Esophagus muscularis mucosa (tissue), 4 donors: ENCODE results near the gene COL7A1.

ENCODE experiments used
- CTCF ChIP-seq, 3 experiments: fragments of 200-600 bp in 2 of 3; fragments of 450-650 bp in 1 of 3; sonication (generic) in 2 of 3; IDR thresholded peaks; one replicate each; pipeline ENCODE4 v1.5.1; 2017 to 2019; ENCODE audit warnings: antibody characterized with exemption in 3 of 3, mild to moderate bottlenecking in 2 of 3, moderate library complexity in 1 of 3
- EP300 ChIP-seq: sonication (generic); formaldehyde crosslinking; IDR thresholded peaks from one replicate; pipeline ENCODE4 v1.6.1; 2017; ENCODE audit warnings: antibody characterized with exemption
- POLR2A ChIP-seq: fragments of 450-650 bp; IDR thresholded peaks from one replicate; pipeline ENCODE4 v1.6.1; 2017; ENCODE audit warnings: antibody characterized with exemption, moderate library complexity, mild to moderate bottlenecking, low read depth
- POLR2AphosphoS5 ChIP-seq, 2 donors: sonication (generic); formaldehyde crosslinking; IDR thresholded peaks; one replicate each; pipeline ENCODE4 v1.6.1; 2017; ENCODE audit warnings: antibody characterized with exemption in 2 of 2

- TF ChIP-seq CTCF (IDR thresholded peaks at IDR 0.05) = no peak
- no peak for TF ChIP-seq EP300
- TF ChIP-seq POLR2A = no peak
- no peak for TF ChIP-seq POLR2AphosphoS5 (IDR thresholded peaks at IDR 0.05)
Observed at GRCh38 chr3:48544141-48544540, 51.0 kb downstream of the COL7A1 start.
